ENCODE results near the gene RSRC1.

Gene RSRC1

DNA sequence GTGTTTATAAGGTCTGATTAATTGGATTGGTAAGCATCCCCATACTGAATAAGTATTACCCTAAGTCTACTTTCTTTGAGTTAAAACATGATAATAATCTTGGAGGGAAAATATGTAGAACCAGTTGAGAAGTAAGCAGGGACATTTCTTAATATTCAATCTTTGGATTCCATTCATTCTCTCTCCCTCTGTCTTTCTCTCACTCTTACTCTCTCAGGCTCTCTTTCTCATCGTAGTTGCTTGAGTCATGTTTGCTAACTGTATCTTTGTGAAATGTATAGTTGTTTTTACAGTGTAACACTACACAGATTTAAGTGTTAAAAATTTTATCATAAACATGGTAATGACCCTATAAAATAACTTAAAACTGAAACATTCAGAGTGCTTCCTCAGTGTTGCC lies 163.8 kb downstream of the RSRC1 start:
- H3K27me3 ChIP-seq (ENCODE audit: low read depth, low read length), result no peaks in the 10 kb centered on the region

DNA sequence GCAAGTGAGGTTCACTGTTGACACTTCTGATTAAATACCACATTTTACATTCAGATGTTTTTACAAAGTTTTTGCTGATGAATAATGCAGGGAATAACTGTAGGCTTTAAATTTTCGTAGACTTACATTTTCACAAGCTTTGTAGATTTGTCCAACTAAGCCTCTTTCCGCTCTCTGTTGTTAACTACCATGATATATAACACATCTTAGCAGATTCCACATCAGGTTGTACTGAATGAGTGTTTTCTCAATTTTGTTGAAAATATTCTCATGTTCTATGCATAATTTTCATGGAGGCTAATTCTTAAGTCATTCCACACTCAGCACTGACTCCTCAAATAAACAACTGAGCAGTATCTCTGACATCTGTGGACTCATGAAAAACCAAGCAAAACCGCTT lies 168.3 kb downstream of the RSRC1 start:
- no peak overlapping the region for H3K9ac ChIP-seq (ENCODE audit: low read length)
- no peak overlapping the region for H3K4me3 ChIP-seq (ENCODE audit: low read length)
- peaks cover 14% of the 10 kb centered on the region; the same call in 1 of the 2 replicates for H3K4me1 ChIP-seq (ENCODE audit: low read length)
- TF ChIP-seq, protein P1, sequence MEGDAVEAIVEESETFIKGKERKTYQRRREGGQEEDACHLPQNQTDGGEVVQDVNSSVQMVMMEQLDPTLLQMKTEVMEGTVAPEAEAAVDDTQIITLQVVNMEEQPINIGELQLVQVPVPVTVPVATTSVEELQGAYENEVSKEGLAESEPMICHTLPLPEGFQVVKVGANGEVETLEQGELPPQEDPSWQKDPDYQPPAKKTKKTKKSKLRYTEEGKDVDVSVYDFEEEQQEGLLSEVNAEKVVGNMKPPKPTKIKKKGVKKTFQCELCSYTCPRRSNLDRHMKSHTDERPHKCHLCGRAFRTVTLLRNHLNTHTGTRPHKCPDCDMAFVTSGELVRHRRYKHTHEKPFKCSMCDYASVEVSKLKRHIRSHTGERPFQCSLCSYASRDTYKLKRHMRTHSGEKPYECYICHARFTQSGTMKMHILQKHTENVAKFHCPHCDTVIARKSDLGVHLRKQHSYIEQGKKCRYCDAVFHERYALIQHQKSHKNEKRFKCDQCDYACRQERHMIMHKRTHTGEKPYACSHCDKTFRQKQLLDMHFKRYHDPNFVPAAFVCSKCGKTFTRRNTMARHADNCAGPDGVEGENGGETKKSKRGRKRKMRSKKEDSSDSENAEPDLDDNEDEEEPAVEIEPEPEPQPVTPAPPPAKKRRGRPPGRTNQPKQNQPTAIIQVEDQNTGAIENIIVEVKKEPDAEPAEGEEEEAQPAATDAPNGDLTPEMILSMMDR (IDR thresholded peaks at IDR 0.05; ENCODE audit: low read depth, low read length), result no peak
- TF ChIP-seq EZH2phosphoT487 (IDR thresholded peaks at IDR 0.05; ENCODE audit: low read depth), result no peak
- no peak overlapping the region for H3K4me2 ChIP-seq (ENCODE audit: low read length)
- H3K36me3 ChIP-seq (replicated peaks; ENCODE audit: low read depth, low read length), result peaks cover 9% of the 10 kb centered on the region
- H3K27ac ChIP-seq (ENCODE audit: low read length), result no peak overlapping the region
- no peaks in the 10 kb centered on the region for H3K9me3 ChIP-seq (ENCODE audit: insufficient read depth, low read length)
- no peaks in the 10 kb centered on the region for H3K27me3 ChIP-seq (ENCODE audit: low read depth, low read length)
- H4K20me1 ChIP-seq (ENCODE audit: insufficient read depth, low read length), result no peaks in the 10 kb centered on the region
- no peaks in the 10 kb centered on the region for H3K79me2 ChIP-seq (ENCODE audit: low read length)
- H2AFZ ChIP-seq (ENCODE audit: low read depth, low read length), result no peak overlapping the region

More for the DNA sequence above, 163.8 kb downstream of the RSRC1 start:
- no peak overlapping the region for H2AFZ ChIP-seq (ENCODE audit: low read depth, low read length)
- H3K79me2 ChIP-seq (ENCODE audit: low read length), result no peaks in the 10 kb centered on the region
- H3K27ac ChIP-seq (ENCODE audit: low read length), result no peak overlapping the region
- no peaks in the 10 kb centered on the region for H4K20me1 ChIP-seq (ENCODE audit: insufficient read depth, low read length)
- no peak overlapping the region for H3K4me3 ChIP-seq (ENCODE audit: low read length)
- TF ChIP-seq EZH2phosphoT487 (IDR thresholded peaks at IDR 0.05; ENCODE audit: low read depth), result no peak
- TF ChIP-seq, protein P1 (IDR thresholded peaks at IDR 0.05; ENCODE audit: low read depth, low read length), result no peak
- peaks cover 9% of the 10 kb centered on the region for H3K36me3 ChIP-seq (replicated peaks; ENCODE audit: low read depth, low read length)
- H3K9ac ChIP-seq (ENCODE audit: low read length), result no peak overlapping the region
- no peaks in the 10 kb centered on the region for H3K4me1 ChIP-seq (ENCODE audit: low read length)
- H3K4me2 ChIP-seq (ENCODE audit: low read length), result no peak overlapping the region
- no peaks in the 10 kb centered on the region for H3K9me3 ChIP-seq (ENCODE audit: insufficient read depth, low read length)

DNA sequence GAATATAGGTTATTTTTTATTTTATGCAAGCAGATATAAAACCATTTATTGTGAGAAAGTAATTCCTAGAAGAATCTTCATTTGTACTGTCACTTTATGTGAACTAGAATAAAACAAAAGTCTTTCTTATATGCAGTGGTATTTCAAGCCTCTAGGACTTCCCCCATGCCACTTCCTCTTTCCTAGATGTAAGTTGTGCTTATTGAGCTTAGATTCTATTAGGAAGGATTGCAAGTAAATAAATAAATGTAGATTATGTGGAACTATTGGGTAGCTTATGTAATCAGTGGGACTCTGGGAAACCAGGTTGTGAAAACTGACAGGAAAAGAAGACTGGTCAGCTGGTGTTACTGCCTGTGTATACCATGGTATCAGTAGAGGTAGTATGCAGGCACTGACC lies 169.7 kb downstream of the RSRC1 start:
- TF ChIP-seq EZH2phosphoT487 (IDR thresholded peaks at IDR 0.05; ENCODE audit: low read depth), result no peak
- TF ChIP-seq, protein P1 (IDR thresholded peaks at IDR 0.05; ENCODE audit: low read depth, low read length), result no peak
- Histone ChIP-seq H3K4me2 (ENCODE audit: low read length) (no peak overlapping the region), H3K9me3 (ENCODE audit: insufficient read depth, low read length) (no peaks in the 10 kb centered on the region), H3K4me1 (ENCODE audit: low read length) (peaks cover 14% of the 10 kb centered on the region; the same call in 1 of the 2 replicates), H3K27me3 (ENCODE audit: low read depth, low read length) (no peaks in the 10 kb centered on the region), H3K27ac (ENCODE audit: low read length) (no peak overlapping the region), H4K20me1 (ENCODE audit: insufficient read depth, low read length) (no peaks in the 10 kb centered on the region), H3K9ac (ENCODE audit: low read length) (no peak overlapping the region), H2AFZ (ENCODE audit: low read depth, low read length) (no peak overlapping the region), H3K36me3 (replicated peaks; ENCODE audit: low read depth, low read length) (peaks cover 9% of the 10 kb centered on the region), H3K4me3 (ENCODE audit: low read length) (no peak overlapping the region), H3K79me2 (ENCODE audit: low read length) (no peaks in the 10 kb centered on the region)

DNA sequence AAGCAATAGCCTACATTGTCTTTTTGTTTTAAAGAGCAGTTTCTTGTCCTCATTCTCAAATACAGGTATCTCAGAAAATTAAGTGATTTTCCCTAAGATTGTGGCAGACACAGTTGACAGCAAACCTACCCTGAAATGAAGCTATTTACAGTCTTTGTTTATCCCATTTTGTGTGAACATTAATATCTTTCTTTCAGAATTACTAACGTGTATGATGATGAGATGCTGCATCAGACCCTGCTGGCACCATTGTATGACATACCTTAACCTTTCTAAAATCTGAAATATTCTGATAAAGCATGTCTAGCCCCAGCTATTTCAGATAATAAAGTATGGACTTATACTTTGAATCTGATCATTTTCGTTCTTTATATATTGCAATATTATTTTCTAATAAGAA lies 185.9 kb downstream of the RSRC1 start:
- no peaks in the 10 kb centered on the region for H4K20me1 ChIP-seq (ENCODE audit: insufficient read depth, low read length)
- TF ChIP-seq, protein P1 (IDR thresholded peaks at IDR 0.05; ENCODE audit: low read depth, low read length), result no peak
- TF ChIP-seq EZH2phosphoT487 (IDR thresholded peaks at IDR 0.05; ENCODE audit: low read depth), result no peak
- H3K36me3 ChIP-seq (replicated peaks; ENCODE audit: low read depth, low read length), result peaks cover 3% of the 10 kb centered on the region

More for the DNA sequence above, 185.9 kb downstream of the RSRC1 start:
- Histone ChIP-seq H3K4me3 (ENCODE audit: low read length) (no peak overlapping the region), H3K4me2 (ENCODE audit: low read length) (no peak overlapping the region), H3K4me1 (ENCODE audit: low read length) (no peaks in the 10 kb centered on the region), H3K79me2 (ENCODE audit: low read length) (no peaks in the 10 kb centered on the region), H3K27ac (ENCODE audit: low read length) (no peak overlapping the region), H3K9me3 (ENCODE audit: insufficient read depth, low read length) (no peaks in the 10 kb centered on the region), H3K9ac (ENCODE audit: low read length) (no peak overlapping the region), H3K27me3 (ENCODE audit: low read depth, low read length) (no peaks in the 10 kb centered on the region), H2AFZ (ENCODE audit: low read depth, low read length) (no peak overlapping the region)
